Keratinocyte (primary cell): ENCODE data around the gene CLTRN. TPM values are rescaled to one million over a fixed set of nuclear protein-coding genes. Genes with fewer than 3 reads are reported as not detected.

Experiments used
- DNase-seq: peaks from one replicate; pipeline ENCODE4 v3.0.0-alpha.2; 2011; ENCODE audit warnings: low read depth, missing footprints, low spot score
- FAIRE-seq: peaks from 2 replicates; lab custom pipeline; 2011; peaks lifted over from hg19 to GRCh38; lab: Jason Lieb, UNC
- H2AFZ ChIP-seq: 2 replicates; pipeline ENCODE4 v1.6.0; 2012; ENCODE audit warnings: low read length, control low read depth, inconsistent platforms; ENCODE audit not compliant: control insufficient read depth
- H3K27ac ChIP-seq: 2 replicates; pipeline ENCODE4 v1.5.1; 2011; ENCODE audit warnings: low read length; ENCODE audit not compliant: control insufficient read depth, insufficient read depth
- H3K27me3 ChIP-seq: 3 replicates; pipeline ENCODE4 v1.6.0; 2011; ENCODE audit warnings: low read length; ENCODE audit not compliant: control insufficient read depth, insufficient read depth; ENCODE audit errors: extremely low read depth
- H3K36me3 ChIP-seq, 2 experiments: 2 replicates in 1 of 2; 3 replicates in 1 of 2; pipeline ENCODE4 v1.5.1; 2011; ENCODE audit warnings: low read length in 2 of 2, mild to moderate bottlenecking in 1 of 2; ENCODE audit not compliant: control insufficient read depth in 2 of 2, insufficient read depth in 2 of 2; ENCODE audit errors: extremely low read depth in 1 of 2
- H3K4me1 ChIP-seq: 3 replicates; pipeline ENCODE4 v1.5.1; 2011; ENCODE audit warnings: low read length; ENCODE audit not compliant: control insufficient read depth, insufficient read depth; ENCODE audit errors: extremely low read depth
- H3K4me2 ChIP-seq: 3 replicates; pipeline ENCODE4 v1.6.0; 2011; ENCODE audit warnings: low read depth, low read length; ENCODE audit not compliant: control insufficient read depth, insufficient read depth; ENCODE audit errors: extremely low read depth
- H3K4me3 ChIP-seq, 3 experiments: fragments of 200-600 bp in 1 of 3; sonication (generic) in 1 of 3; 2 replicates in 2 of 3; 3 replicates in 1 of 3; pipeline ENCODE4 v1.5.1; 2011 to 2016; ENCODE audit warnings: low read length in 3 of 3, mild to moderate bottlenecking in 3 of 3, control low read depth in 2 of 3, inconsistent platforms in 1 of 3, low read depth in 1 of 3, mixed read lengths in 1 of 3, mixed run types in 1 of 3, moderate library complexity in 1 of 3; ENCODE audit not compliant: control insufficient read depth in 2 of 3, insufficient read depth in 2 of 3; ENCODE audit errors: extremely low read depth in 1 of 3
- H3K79me2 ChIP-seq: 2 replicates; pipeline ENCODE4 v1.6.0; 2012; ENCODE audit warnings: low read length; ENCODE audit not compliant: control insufficient read depth, insufficient read depth
- H3K9ac ChIP-seq: 3 replicates; pipeline ENCODE4 v1.6.0; 2011; ENCODE audit warnings: low read length; ENCODE audit not compliant: control insufficient read depth, insufficient read depth; ENCODE audit errors: extremely low read depth
- H3K9me1 ChIP-seq: 3 replicates; pipeline ENCODE4 v1.6.0; 2011; ENCODE audit warnings: low read length; ENCODE audit not compliant: control insufficient read depth, insufficient read depth; ENCODE audit errors: extremely low read depth
- H3K9me3 ChIP-seq: 2 replicates; pipeline ENCODE4 v1.5.1; 2012; ENCODE audit warnings: low read depth, low read length; ENCODE audit not compliant: control insufficient read depth
- H4K20me1 ChIP-seq: 3 replicates; pipeline ENCODE4 v1.6.0; 2011; ENCODE audit warnings: low read length; ENCODE audit not compliant: control insufficient read depth, insufficient read depth; ENCODE audit errors: extremely low read depth
- EZH2 ChIP-seq: IDR thresholded peaks from one replicate; pipeline ENCODE4 v1.6.1; 2012; ENCODE audit warnings: inconsistent platforms, mild to moderate bottlenecking, low read length, moderate library complexity
- dilution Hi-C: fragments of 300-500 bp; cut with MboI; formaldehyde crosslinking; loops from one replicate; pipeline ENCODE4 v1.7.0; 2020; ENCODE audit warnings: low sequenced_read_pairs; ENCODE audit not compliant: extremely low pct_ligation_motif_present
- polyA plus RNA-seq, 5 experiments: library from polyadenylated mRNA; depleted of rRNA in 3 of 5; stranded (reverse) in 3 of 5; stranded (forward) in 1 of 5; unstranded in 1 of 5; fragments of >200 nt; gene quantifications; 1 replicate in 1 of 5; 2 replicates in 3 of 5; 3 replicates in 1 of 5; pipeline versions ENCODE4 v1.2.1 to v1.2.3, GENCODE V29; 2011 to 2012; ENCODE audit warnings: missing spikeins in 2 of 5, low read depth in 1 of 5, low replicate concordance in 1 of 5
- TF ChIP-seq, protein P1 (sequence below), 3 experiments: IDR thresholded peaks in 1 of 3; conservative IDR thresholded peaks in 1 of 3; optimal IDR thresholded peaks in 1 of 3; 2 replicates in 2 of 3; 3 replicates in 1 of 3; pipeline versions ENCODE3 to v1.5.1; 2011; ENCODE audit warnings: low read length in 3 of 3, mild to moderate bottlenecking in 3 of 3, moderate library complexity in 2 of 3, control low read depth in 1 of 3, inconsistent platforms in 1 of 3; ENCODE audit not compliant: insufficient read depth in 2 of 3; ENCODE audit errors: extremely low read depth in 1 of 3

The CLTRN gene
- polyA plus RNA-seq, 1 donor (not counting 4 experiments of a cell fraction or from before 2014, with no cell fraction given) = 1.4 TPM

DNA sequence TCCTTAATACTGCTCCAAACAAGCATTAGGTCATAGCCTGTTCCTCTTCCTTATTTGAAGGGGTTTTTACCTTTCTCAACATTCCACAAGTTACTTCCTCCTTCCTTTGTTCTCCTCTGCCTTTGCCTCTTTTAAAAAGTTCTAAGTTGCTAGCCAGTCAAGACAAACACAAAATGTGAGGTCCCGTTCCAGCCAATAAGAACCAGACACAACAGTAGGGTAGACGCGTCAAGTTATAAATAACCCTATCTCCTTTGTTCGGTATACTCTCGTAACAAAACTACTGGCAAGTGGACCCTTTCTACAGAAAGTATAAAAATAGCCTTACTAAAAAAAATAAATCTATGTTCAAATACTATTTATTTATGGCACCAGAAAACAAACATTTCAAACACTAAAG is 57.5 kb downstream of the CLTRN start:
- no peak overlapping the region for H3K27ac ChIP-seq
- no peak overlapping the region for H2AFZ ChIP-seq
- H3K4me1 ChIP-seq = no peaks in the 10 kb centered on the region
- FAIRE-seq (no peak), DNase-seq (no peak)
- H3K79me2 ChIP-seq = no peaks in the 10 kb centered on the region
- H3K4me3 ChIP-seq = no peak overlapping the region
- dilution Hi-C loops = no loop called here
- H3K4me2 ChIP-seq = no peak overlapping the region
- H4K20me1 ChIP-seq = no peaks in the 10 kb centered on the region
- no peaks in the 10 kb centered on the region for H3K9me3 ChIP-seq
- no peaks in the 10 kb centered on the region for H3K27me3 ChIP-seq
- no peaks in the 10 kb centered on the region for H3K36me3 ChIP-seq
- H3K9ac ChIP-seq = no peak overlapping the region
- TF ChIP-seq EZH2 = no peak
- TF ChIP-seq, protein P1, sequence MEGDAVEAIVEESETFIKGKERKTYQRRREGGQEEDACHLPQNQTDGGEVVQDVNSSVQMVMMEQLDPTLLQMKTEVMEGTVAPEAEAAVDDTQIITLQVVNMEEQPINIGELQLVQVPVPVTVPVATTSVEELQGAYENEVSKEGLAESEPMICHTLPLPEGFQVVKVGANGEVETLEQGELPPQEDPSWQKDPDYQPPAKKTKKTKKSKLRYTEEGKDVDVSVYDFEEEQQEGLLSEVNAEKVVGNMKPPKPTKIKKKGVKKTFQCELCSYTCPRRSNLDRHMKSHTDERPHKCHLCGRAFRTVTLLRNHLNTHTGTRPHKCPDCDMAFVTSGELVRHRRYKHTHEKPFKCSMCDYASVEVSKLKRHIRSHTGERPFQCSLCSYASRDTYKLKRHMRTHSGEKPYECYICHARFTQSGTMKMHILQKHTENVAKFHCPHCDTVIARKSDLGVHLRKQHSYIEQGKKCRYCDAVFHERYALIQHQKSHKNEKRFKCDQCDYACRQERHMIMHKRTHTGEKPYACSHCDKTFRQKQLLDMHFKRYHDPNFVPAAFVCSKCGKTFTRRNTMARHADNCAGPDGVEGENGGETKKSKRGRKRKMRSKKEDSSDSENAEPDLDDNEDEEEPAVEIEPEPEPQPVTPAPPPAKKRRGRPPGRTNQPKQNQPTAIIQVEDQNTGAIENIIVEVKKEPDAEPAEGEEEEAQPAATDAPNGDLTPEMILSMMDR (optimal IDR thresholded peaks at IDR 0.05 in 1 of 3, IDR thresholded peaks at IDR 0.05 in 1 of 3, conservative IDR thresholded peaks at IDR 0.05 in 1 of 3; ENCODE audit: extremely low read depth in 1 of 3, insufficient read depth in 2 of 3, low read length in 3 of 3) = no peak
- H3K9me1 ChIP-seq = no peaks in the 10 kb centered on the region

DNA sequence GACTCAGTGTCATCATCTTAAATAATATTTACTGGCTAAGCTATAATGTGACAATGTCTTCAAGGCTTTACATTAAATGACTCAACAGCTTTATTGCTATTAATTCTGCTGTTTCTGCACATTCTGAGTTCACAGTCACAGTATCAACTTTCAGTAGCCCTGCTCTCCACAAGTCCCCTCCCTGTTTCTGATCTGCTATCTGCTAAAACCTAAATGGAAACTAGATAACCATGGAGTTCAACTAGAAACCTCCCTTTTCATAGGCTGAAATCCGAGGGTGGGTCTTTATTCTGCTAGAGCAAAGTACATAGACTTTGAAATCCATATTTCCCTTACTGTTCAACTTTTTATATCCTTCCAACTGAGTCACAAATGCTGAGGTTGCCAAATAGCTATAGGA is 58.5 kb downstream of the CLTRN start:
- no peak for TF ChIP-seq EZH2
- TF ChIP-seq, protein P1 (optimal IDR thresholded peaks at IDR 0.05 in 1 of 3, IDR thresholded peaks at IDR 0.05 in 1 of 3, conservative IDR thresholded peaks at IDR 0.05 in 1 of 3; ENCODE audit: extremely low read depth in 1 of 3, insufficient read depth in 2 of 3, low read length in 3 of 3) = no peak
- no peaks in the 10 kb centered on the region for H3K4me1 ChIP-seq
- FAIRE-seq (no peak), DNase-seq (no peak)
- H3K9me3 ChIP-seq = no peaks in the 10 kb centered on the region
- H3K9ac ChIP-seq = no peak overlapping the region
- H3K27me3 ChIP-seq = no peaks in the 10 kb centered on the region
- no peaks in the 10 kb centered on the region for H3K36me3 ChIP-seq
- H3K9me1 ChIP-seq = no peaks in the 10 kb centered on the region
- H3K4me2 ChIP-seq = no peak overlapping the region
- dilution Hi-C loops = no loop called here
- H3K27ac ChIP-seq = no peak overlapping the region
- H3K4me3 ChIP-seq = no peak overlapping the region
- no peaks in the 10 kb centered on the region for H4K20me1 ChIP-seq
- no peak overlapping the region for H2AFZ ChIP-seq
- H3K79me2 ChIP-seq = no peaks in the 10 kb centered on the region
